Motor neuron (in vitro differentiated cells): ENCODE results near the gene TMC5. TPM values are rescaled to one million over a fixed set of nuclear protein-coding genes. Genes with fewer than 3 reads are reported as not detected.
"Not testable (repeated sequence)": the region's sequence is repeated elsewhere in the genome, so short reads cannot be mapped to it uniquely, and the experiment has no call there.

Source experiments
- ATAC-seq, 8 experiments: fragments of 200-7000 bp; cut with Tn5 transposase; replicated peaks in 6 of 8; 2 replicates each; pipeline ENCODE4 v1.8.0; 2021; ENCODE audit warnings: mild to moderate bottlenecking in 8 of 8, moderate library complexity in 8 of 8
- H3K27ac ChIP-seq, 2 donors: fragments of 250-450 bp; sonication (Bioruptor Pico); 2 replicates each; pipeline ENCODE4 v1.9.0; 2021; ENCODE audit warnings: antibody characterized with exemption in 2 of 2, mild to moderate bottlenecking in 2 of 2, moderate library complexity in 1 of 2
- H3K4me1 ChIP-seq, 2 donors: fragments of 250-450 bp; sonication (Bioruptor Pico); replicated peaks in 1 of 2; 2 replicates each; pipeline ENCODE4 v1.6.1; 2021; ENCODE audit warnings: antibody characterized with exemption in 2 of 2, mild to moderate bottlenecking in 2 of 2, moderate library complexity in 1 of 2
- H3K4me3 ChIP-seq, 5 donors: fragments of 250-450 bp; sonication (Bioruptor Pico); 2 replicates each; pipeline ENCODE4 v1.9.0; 2021; ENCODE audit warnings: antibody characterized with exemption in 5 of 5, mild to moderate bottlenecking in 5 of 5, moderate library complexity in 4 of 5
- WGBS, 10 experiments: fragments of 450-650 bp; shearing (Covaris generic); methylation state at CpG; one replicate each; pipeline ENCODE4 v1.0.0; 2022; 5-methylcytosine and 5-hydroxymethylcytosine counted together
- in situ Hi-C, 9 experiments: fragments of 400-800 bp; cut with MboI; loops; one replicate each; pipeline ENCODE4 v1.15.0; 2021; ENCODE audit warnings: low sequenced_read_pairs in 9 of 9, low pct_unique_long_range_greater_than_20kb in 2 of 9; ENCODE audit not compliant: unreplicated experiment in 9 of 9
- total RNA-seq, 8 experiments: library from RNA; unstranded; fragments of 300-600 nt; gene quantifications; 2 replicates each; pipeline versions ENCODE4 v1.2.3 to v1.2.4, GENCODE V29; 2022

Gene TMC5, protein sequence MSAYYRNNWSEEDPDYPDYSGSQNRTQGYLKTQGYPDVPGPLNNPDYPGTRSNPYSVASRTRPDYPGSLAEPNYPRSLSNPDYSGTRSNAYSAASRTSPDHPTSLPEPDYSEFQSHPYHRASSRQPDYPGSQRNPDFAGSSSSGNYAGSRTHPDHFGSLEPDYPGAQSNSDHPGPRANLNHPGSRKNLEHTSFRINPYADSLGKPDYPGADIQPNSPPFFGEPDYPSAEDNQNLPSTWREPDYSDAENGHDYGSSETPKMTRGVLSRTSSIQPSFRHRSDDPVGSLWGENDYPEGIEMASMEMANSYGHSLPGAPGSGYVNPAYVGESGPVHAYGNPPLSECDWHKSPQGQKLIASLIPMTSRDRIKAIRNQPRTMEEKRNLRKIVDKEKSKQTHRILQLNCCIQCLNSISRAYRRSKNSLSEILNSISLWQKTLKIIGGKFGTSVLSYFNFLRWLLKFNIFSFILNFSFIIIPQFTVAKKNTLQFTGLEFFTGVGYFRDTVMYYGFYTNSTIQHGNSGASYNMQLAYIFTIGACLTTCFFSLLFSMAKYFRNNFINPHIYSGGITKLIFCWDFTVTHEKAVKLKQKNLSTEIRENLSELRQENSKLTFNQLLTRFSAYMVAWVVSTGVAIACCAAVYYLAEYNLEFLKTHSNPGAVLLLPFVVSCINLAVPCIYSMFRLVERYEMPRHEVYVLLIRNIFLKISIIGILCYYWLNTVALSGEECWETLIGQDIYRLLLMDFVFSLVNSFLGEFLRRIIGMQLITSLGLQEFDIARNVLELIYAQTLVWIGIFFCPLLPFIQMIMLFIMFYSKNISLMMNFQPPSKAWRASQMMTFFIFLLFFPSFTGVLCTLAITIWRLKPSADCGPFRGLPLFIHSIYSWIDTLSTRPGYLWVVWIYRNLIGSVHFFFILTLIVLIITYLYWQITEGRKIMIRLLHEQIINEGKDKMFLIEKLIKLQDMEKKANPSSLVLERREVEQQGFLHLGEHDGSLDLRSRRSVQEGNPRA
- total RNA-seq = 1 to 10 TPM in 1 of 8 experiments, under 1 TPM in 7; 0.05 to 5.8 (median 0.17) TPM

DNA sequence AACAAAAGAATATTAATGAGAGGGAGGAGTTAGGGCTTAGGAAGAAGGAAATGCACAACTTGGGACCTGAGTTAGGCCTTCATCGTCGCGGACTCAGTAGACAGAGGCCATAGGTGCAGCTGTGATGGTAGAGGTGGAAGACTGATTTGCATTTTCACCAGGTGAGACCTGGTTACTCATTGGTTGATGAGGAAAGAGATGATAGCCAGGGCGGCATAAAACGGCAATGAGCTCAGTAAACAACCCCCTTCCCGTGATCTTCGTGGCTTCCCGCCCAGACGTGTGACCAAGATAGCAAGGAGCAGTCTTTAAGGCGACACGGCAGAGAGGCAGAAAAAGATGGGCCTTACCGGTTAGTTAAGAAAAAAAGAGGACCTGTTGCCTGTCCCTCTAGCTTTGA, at the start of gene TMC5:
Gene TMC5, plus strand, starts transcription at position 244 of the 400 bp plus-strand sequence. CDS start 22,156 bp downstream, outside the sequence.
- H3K4me3 ChIP-seq = no peak within 1 kb of the TSS
- H3K4me1 ChIP-seq = no peaks in the 10 kb centered on the region
- 22 to 95% (median 84%) methylated on average over 1 to 9 of the region's 12 CpGs; no CpG with 5 or more reads in 2 of the 10 experiments for WGBS, 10 experiments
- in situ Hi-C loops = no loop called here
- ATAC-seq = no peak
- H3K27ac ChIP-seq = no peak within 1 kb of the TSS

DNA sequence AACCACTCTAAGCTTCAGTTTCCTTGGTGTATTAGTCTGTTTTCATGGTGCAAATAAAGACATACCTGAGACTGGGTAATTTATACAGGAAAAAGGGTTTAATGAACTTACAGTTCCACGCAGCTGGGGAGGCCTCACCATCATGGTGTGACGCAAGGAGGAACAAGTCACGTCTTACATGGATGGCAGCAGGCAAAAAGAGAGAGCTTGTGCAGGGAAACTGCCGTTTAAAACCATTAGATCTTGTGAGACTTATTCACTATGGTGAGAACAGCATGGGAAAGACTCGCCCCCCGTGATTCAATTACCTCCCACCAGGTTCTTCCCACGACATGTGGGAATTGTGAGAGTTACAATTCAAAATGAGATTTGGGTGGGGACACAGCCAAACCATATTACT, 45.1 kb upstream of the TMC5 start:
- in situ Hi-C loops = loop anchor here in 6 of 9 experiments (10.0 to 25.0 kb wide), 4 partner anchors 160 to 298 kb away; no protein-coding TSS in a partner anchor
- H3K4me3 ChIP-seq, H3K27ac ChIP-seq, ATAC-seq, H3K4me1 ChIP-seq: not testable (repeated sequence)
- 27 to 100% (median 96%) methylated on average over 1 to 7 of the region's 7 CpGs; no CpG with 5 or more reads in 1 of the 10 experiments for WGBS, 10 experiments

DNA sequence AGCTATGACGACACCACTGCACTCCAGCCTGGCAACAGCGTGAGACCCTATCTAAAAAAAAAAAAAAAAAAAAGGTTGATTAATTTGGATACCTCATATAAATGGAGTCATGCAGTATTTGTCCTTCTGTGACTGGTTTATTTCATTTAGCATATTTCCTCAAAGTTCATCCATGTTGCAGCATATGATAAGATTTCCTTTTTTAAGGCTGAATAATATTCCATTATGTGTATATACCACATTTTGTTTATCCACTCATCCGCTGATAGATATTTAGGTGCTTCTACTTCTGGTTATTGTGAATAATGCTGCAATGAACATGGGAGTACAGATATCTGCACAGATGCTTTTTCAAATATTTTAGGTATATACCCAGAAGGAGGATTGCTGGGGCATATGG, 43.3 kb upstream of the TMC5 start:
- Histone ChIP-seq H3K4me3 (no peak overlapping the region), H3K27ac (no peak overlapping the region), H3K4me1 (no peaks in the 10 kb centered on the region)
- 58 to 100% (median 90%) methylated on average over 1 to 3 of the region's 3 CpGs; no CpG with 5 or more reads in 1 of the 10 experiments for WGBS, 10 experiments
- ATAC-seq = no peak
- in situ Hi-C loops = loop anchor here in 6 of 9 experiments (10.0 to 25.0 kb wide), 4 partner anchors 162 to 300 kb away; no protein-coding TSS in a partner anchor

DNA sequence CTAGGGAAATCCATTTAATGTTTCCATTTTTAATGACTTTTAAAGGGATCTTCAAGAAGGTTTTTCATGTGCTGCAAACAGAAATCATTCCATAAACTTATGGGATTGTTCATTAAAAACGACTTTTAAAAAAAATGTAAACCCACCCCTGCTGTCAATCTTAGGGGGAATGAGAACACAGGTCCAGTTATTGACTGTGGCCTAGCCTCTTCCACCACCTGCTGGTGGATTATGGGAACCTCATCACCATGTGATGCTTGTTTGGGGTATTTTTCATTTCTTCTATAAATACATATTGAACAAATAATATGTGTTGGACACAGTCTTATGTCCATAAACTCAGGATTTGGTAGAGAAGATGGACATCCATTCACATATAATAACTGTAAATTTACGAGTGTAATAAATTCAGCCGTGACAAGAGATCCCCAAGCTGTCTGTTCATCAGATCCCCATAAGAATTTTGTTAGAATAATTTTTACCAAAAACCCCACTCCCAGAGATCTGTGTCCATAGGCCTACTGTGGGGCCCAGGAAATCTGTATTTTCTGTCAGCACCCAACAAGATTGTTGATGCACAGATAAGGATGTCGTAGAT, 42.0 kb upstream of the TMC5 start:
- ATAC-seq = peak; percentile 52 to 81 (median 66)
- no peaks in the 10 kb centered on the region for H3K4me1 ChIP-seq
- H3K27ac ChIP-seq = no peak overlapping the region
- WGBS, 10 experiments = 0 to 48% (median 40%) methylated on average over 1 to 4 of the region's 4 CpGs; no CpG with 5 or more reads in 1 of the 10 experiments
- in situ Hi-C loops = loop anchor here in 6 of 9 experiments (5.0 to 25.0 kb wide), 4 partner anchors 283 to 301 kb away; no protein-coding TSS in a partner anchor
- H3K4me3 ChIP-seq = no peak overlapping the region

DNA sequence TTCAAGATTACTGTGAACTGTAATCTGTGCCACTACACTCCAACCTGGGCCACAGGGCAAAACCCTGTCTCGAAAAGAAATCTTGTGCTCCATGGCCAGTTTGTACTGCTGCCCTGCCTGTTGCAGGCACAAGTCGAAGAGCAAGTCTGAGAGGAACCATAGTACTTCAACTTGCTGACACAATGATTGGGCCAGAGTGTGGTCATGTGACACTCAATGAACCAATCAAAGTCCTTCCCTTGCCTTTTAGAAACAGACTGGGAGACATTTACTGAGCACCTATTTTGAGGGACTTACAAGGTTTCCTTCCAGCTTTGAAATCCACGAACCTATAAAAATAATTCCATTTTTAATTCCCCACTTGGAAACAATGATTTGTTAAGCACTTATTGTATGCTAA, 39.8 kb upstream of the TMC5 start:
- Histone ChIP-seq H3K27ac (no peak overlapping the region), H3K4me3 (no peak overlapping the region), H3K4me1 (no peaks in the 10 kb centered on the region)
- no peak for ATAC-seq
- WGBS, 10 experiments = 0 to 96% (median 61%) methylated on average over 1 to 3 of the region's 3 CpGs; no CpG with 5 or more reads in 1 of the 10 experiments
- in situ Hi-C loops = loop anchor here in 6 of 9 experiments (5.0 to 25.0 kb wide), 4 partner anchors 286 to 303 kb away; no protein-coding TSS in a partner anchor

DNA sequence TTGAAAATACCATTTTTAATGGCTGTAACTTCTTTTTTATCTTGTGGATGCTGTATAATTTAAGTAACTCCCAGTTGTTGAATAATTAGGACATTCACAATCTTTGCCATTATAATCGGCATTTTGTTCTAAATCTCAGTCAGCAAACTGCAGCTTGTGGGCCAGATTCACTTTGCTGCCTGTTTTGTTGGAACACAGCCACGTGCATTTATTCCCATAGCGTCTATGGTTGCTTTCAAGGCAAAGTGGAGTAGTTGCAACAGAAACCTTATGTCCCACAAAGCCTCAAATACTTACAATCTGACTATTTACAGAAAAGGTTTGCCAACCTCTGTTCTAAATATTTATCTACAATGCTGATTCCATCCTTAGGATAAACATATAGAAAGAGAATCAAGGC, 39.2 kb upstream of the TMC5 start:
- in situ Hi-C loops = loop anchor here in 6 of 9 experiments (5.0 to 25.0 kb wide), 4 partner anchors 286 to 304 kb away; no protein-coding TSS in a partner anchor

DNA sequence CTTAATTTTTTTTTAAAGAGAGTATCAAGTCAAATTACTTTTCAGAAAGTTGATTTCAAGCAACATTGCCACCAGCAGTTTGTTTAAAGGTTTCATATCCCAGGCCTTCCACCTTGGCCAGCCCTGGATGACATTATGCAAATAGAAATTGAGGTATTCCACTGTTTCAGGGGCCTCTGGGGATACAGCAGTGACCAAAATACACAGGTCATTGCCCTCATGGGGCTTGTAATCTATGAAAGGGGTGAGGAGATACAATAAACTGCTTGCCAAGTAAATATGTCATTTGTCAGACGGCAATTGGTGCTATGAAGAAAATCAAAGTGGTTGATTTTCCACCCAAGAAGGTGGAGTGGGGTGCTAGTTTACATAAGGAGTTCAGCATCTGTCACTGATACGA, 37.8 kb upstream of the TMC5 start:
- no peak for ATAC-seq
- H3K27ac ChIP-seq = no peak overlapping the region
- WGBS, 10 experiments = 0 to 100% (median 25%) methylated on average over 1 to 2 of the region's 2 CpGs; no CpG with 5 or more reads in 2 of the 10 experiments
- H3K4me1 ChIP-seq = no peaks in the 10 kb centered on the region
- no peak overlapping the region for H3K4me3 ChIP-seq
- in situ Hi-C loops = loop anchor here in 7 of 9 experiments (5.0 to 25.0 kb wide), 4 partner anchors 288 to 305 kb away; no protein-coding TSS in a partner anchor

More for the DNA sequence above, 39.2 kb upstream of the TMC5 start:
- Histone ChIP-seq H3K4me1 (no peaks in the 10 kb centered on the region), H3K4me3 (no peak overlapping the region), H3K27ac (no peak overlapping the region)
- WGBS, 10 experiments = 6 to 100% (median 66%) methylated on average over 1 to 3 of the region's 3 CpGs; no CpG with 5 or more reads in 2 of the 10 experiments
- no peak for ATAC-seq

DNA sequence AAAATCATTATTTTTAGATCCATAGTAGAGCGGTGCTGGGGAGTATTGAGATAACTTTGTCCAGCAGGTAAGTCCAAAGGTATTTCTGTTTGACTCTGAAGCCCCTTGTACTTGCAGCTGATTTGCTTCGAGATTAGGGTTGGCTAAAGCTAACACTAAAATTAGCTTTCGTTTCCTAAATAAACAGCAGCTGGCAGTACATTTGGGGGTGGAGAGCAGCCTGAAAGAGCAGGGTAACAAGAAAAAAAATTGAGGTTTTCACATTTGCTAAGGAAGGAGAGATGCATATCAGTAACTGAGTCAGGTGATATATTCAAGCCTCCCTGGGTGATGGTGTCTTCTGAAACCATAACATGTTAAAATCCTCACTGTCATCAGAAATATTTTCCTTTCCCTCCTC, 37.4 kb upstream of the TMC5 start:
- peak in 2 of 8 experiments; percentile 44 to 57 for ATAC-seq
- Histone ChIP-seq H3K27ac (no peak overlapping the region), H3K4me3 (no peak overlapping the region), H3K4me1 (no peaks in the 10 kb centered on the region)
- in situ Hi-C loops = loop anchor here in 3 of 9 experiments (10.0 to 25.0 kb wide), 2 partner anchors 293 to 296 kb away; no protein-coding TSS in a partner anchor
- WGBS, 10 experiments = 6 to 85% (median 33%) methylated on average over 1 to 3 of the region's 3 CpGs; no CpG with 5 or more reads in 1 of the 10 experiments

DNA sequence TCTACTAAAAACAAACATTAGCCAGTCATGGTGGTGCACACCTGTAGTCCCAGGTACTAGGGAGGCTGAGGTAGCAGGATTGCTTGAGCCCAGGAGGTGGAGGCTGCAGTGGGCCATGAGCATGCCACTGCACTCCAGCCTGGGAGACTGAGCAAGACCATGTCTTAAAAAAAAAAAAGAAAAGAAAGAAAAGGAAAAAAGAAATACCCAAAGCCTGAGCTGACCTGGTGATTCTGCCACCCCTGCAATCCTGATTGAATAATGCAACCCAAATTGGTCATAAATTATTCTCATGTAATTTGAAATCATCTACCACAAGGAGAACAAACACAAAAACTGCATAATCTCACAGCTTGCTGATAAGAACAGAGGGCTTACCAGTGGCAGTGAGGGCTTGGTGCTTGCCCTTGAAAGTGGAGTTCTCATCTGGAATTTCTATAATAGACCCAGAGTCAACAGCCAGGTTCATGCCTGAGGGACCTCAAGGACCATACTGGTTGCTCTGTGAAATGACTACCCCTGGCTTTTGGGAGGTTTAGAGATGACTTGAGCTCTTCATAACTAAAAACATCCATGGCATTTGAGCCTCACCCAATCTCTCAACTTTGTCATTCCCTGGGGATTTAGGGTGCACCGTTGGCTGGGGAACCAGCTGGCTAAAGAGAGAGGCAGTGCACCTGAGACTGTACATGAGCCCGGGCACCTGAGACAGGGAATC, 35.4 kb upstream of the TMC5 start:
- Histone ChIP-seq H3K4me3 (no peak overlapping the region), H3K27ac (no peak overlapping the region), H3K4me1 (no peaks in the 10 kb centered on the region)
- in situ Hi-C loops = loop anchor here in 3 of 9 experiments (10.0 to 25.0 kb wide), 2 partner anchors 295 to 297 kb away; no protein-coding TSS in a partner anchor
- WGBS, 10 experiments = 29 to 100% (median 69%) methylated on average over 1 to 2 of the region's 2 CpGs; no CpG with 5 or more reads in 6 of the 10 experiments
- no peak for ATAC-seq

DNA sequence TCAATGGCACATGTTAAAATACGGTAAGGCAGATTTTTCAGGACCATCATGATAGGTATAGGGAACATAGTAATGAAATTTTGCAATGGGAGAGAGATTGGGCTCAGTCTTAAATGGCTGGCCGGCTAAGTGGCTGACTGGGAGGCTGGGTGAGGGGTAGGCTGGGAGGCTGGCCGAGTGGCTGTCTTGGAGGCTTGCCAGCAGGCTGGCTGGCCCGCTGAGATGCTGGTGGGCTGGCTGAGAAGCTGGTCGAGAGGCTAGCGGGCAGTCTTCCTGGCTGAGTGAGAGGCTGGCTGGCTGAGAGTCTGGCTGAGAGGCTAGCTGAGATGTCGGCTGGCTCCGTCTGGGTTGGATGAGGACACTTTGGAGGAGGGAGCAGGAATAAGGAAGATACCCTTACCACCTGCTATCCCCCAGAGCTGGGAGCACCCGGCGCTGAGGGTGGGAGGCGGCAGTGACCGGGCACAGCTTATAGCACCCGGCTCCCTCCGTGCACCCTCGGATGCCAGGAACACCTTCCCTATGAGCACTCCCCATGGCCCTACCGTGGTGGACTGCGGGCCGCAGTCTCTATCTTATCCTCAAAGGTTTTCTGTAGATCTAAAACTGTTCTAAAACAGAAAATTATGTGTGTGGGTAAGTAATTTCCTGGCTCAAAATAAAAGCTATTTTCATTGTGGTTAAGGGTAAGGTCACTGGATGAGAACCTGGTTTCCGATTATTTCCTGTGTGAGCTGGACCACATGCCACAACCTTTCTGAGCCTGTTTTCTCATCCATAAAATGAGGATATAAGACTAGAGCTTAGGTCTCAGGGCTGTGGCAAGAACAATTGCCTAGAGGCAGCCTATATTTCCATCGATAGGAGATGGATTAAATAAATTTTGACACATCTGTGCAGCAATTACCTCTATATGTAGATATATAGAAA, 34.5 kb upstream of the TMC5 start:
- no peak overlapping the region for H3K4me3 ChIP-seq
- in situ Hi-C loops = loop anchor here in 3 of 9 experiments (10.0 to 25.0 kb wide), 2 partner anchors 296 to 298 kb away; no protein-coding TSS in a partner anchor
- peak in 3 of 8 experiments; percentile 32 to 58 (median 48) for ATAC-seq

More for the DNA sequence above, 34.5 kb upstream of the TMC5 start:
- Histone ChIP-seq H3K4me1 (no peaks in the 10 kb centered on the region), H3K27ac (no peak overlapping the region)
- WGBS, 10 experiments = 20 to 87% (median 61%) methylated on average over 1 to 13 of the region's 20 CpGs
